Liver (tissue), 9 donors: ENCODE data around the gene SPRN. TPM values are rescaled to one million over a fixed set of nuclear protein-coding genes. Genes with fewer than 3 reads are reported as not detected.
A peak's percentile ranks its signal among the peaks of the same experiment; 100 is the strongest.

Source experiments
- DNase-seq: peaks from one replicate; pipeline ENCODE4 v3.0.0-alpha.2; 2017; ENCODE audit warnings: low spot score
- H3K27ac ChIP-seq, 2 donors: one replicate each; pipeline ENCODE4 v1.7.0; 2013; ENCODE audit warnings: inconsistent platforms in 2 of 2, low read length in 2 of 2, control low read depth in 1 of 2, low read depth in 1 of 2, mild to moderate bottlenecking in 1 of 2
- H3K27me3 ChIP-seq, 4 donors: one replicate each; pipeline versions ENCODE4 v1.6.1 to v1.7.0; 2013; ENCODE audit warnings: low read length in 3 of 4, inconsistent platforms in 1 of 4, mild to moderate bottlenecking in 1 of 4, moderate library complexity in 1 of 4; ENCODE audit not compliant: control insufficient read depth in 4 of 4, insufficient read depth in 4 of 4
- H3K36me3 ChIP-seq, 4 donors: one replicate each; pipeline versions ENCODE4 v1.6.1 to v1.7.0; 2013; ENCODE audit warnings: low read length in 3 of 4, mild to moderate bottlenecking in 3 of 4, low read depth in 1 of 4, moderate library complexity in 1 of 4; ENCODE audit not compliant: control insufficient read depth in 4 of 4, insufficient read depth in 3 of 4
- H3K4me1 ChIP-seq, 4 donors: one replicate each; pipeline versions ENCODE4 v1.6.1 to v1.7.0; 2013; ENCODE audit warnings: low read length in 3 of 4, mild to moderate bottlenecking in 3 of 4, moderate library complexity in 1 of 4; ENCODE audit not compliant: control insufficient read depth in 4 of 4, insufficient read depth in 4 of 4
- H3K4me3 ChIP-seq, 3 donors: one replicate each; pipeline versions ENCODE4 v1.6.1 to v1.7.0; 2013; ENCODE audit warnings: low read length in 3 of 3, control low read depth in 1 of 3, low read depth in 1 of 3, mild to moderate bottlenecking in 1 of 3
- H3K9ac ChIP-seq, 2 donors: one replicate each; pipeline ENCODE4 v1.7.0; 2013; ENCODE audit warnings: low read length in 2 of 2, mild to moderate bottlenecking in 2 of 2, moderate library complexity in 2 of 2, control low read depth in 1 of 2, low read depth in 1 of 2
- H3K9me3 ChIP-seq, 4 donors: one replicate each; pipeline versions ENCODE4 v1.6.1 to v1.7.0; 2013; ENCODE audit warnings: low read length in 3 of 4; ENCODE audit not compliant: control insufficient read depth in 4 of 4
- EGR1 ChIP-seq, 2 donors: IDR thresholded peaks; 2 replicates each; pipeline ENCODE4 v1.6.1; 2016 to 2018; ENCODE audit warnings: antibody characterized with exemption in 2 of 2, low read depth in 2 of 2
- FOXA1 ChIP-seq: IDR thresholded peaks from 2 replicates; pipeline ENCODE4 v1.6.1; 2016; ENCODE audit warnings: antibody characterized with exemption
- FOXA2 ChIP-seq: IDR thresholded peaks from 2 replicates; pipeline ENCODE4 v1.6.1; 2016; ENCODE audit warnings: antibody characterized with exemption
- GABPA ChIP-seq, 2 donors: IDR thresholded peaks in 1 of 2; conservative IDR thresholded peaks in 1 of 2; 2 replicates each; pipeline ENCODE4 v1.6.1; 2016; ENCODE audit warnings: antibody characterized with exemption in 2 of 2, mild to moderate bottlenecking in 1 of 2, moderate library complexity in 1 of 2
- HNF4A ChIP-seq, 2 donors: conservative IDR thresholded peaks; 2 replicates each; pipeline ENCODE4 v1.6.1; 2016; ENCODE audit warnings: antibody characterized with exemption in 2 of 2, mild to moderate bottlenecking in 2 of 2
- HNF4G ChIP-seq: IDR thresholded peaks from 2 replicates; pipeline ENCODE4 v1.6.1; 2016; ENCODE audit warnings: antibody characterized with exemption
- JUND ChIP-seq, 2 donors: IDR thresholded peaks; 2 replicates each; pipeline ENCODE4 v1.6.1; 2016; ENCODE audit warnings: antibody characterized with exemption in 2 of 2
- NR2F2 ChIP-seq: IDR thresholded peaks from 2 replicates; pipeline ENCODE4 v1.6.1; 2016; ENCODE audit warnings: antibody characterized with exemption
- RAD21 ChIP-seq, 2 donors: IDR thresholded peaks; 2 replicates each; pipeline ENCODE4 v1.6.1; 2016; ENCODE audit warnings: antibody characterized with exemption in 2 of 2, mild to moderate bottlenecking in 2 of 2
- REST ChIP-seq: IDR thresholded peaks from 2 replicates; pipeline ENCODE4 v1.6.1; 2016; ENCODE audit warnings: antibody characterized with exemption, mild to moderate bottlenecking
- RXRA ChIP-seq, 2 donors: IDR thresholded peaks; 2 replicates each; pipeline ENCODE4 v1.6.1; 2017 to 2018; ENCODE audit warnings: antibody characterized with exemption in 2 of 2, mild to moderate bottlenecking in 1 of 2
- SP1 ChIP-seq: IDR thresholded peaks from 2 replicates; pipeline ENCODE4 v1.6.1; 2018; ENCODE audit warnings: antibody characterized with exemption, mild to moderate bottlenecking
- TAF1 ChIP-seq: conservative IDR thresholded peaks from 2 replicates; pipeline ENCODE4 v1.6.1; 2016; ENCODE audit warnings: antibody characterized with exemption, mild to moderate bottlenecking
- YY1 ChIP-seq: IDR thresholded peaks from 2 replicates; pipeline ENCODE4 v1.6.1; 2016; ENCODE audit warnings: antibody characterized with exemption, mild to moderate bottlenecking
- ZBTB33 ChIP-seq: IDR thresholded peaks from 2 replicates; pipeline ENCODE4 v1.6.1; 2016; ENCODE audit warnings: antibody characterized with exemption
- WGBS: extraction: QIAGEN DNeasy Blood & Tissue Kit; methylation state at CpG from one replicate; pipeline ENCODE4 v1.1.7; 2013; 5-methylcytosine and 5-hydroxymethylcytosine counted together
- polyA plus RNA-seq, 2 donors: library from polyadenylated mRNA; stranded (reverse) in 1 of 2; unstranded in 1 of 2; fragments of 200-250 nt in 1 of 2; fragments of >200 nt in 1 of 2; fragmentation: Nextera tagmentation in 1 of 2; extraction: Ambion mirVana in 1 of 2; gene quantifications; one replicate each; pipeline versions ENCODE4 v1.2.1 to v1.2.3, GENCODE V29; 2013 to 2015
- total RNA-seq, 2 donors: library from RNA; depleted of rRNA; stranded (reverse); fragments of >200 nt; gene quantifications; one replicate each; pipeline ENCODE4 v1.2.3, GENCODE V29; 2014
- TF ChIP-seq, protein P1 (sequence below): IDR thresholded peaks from 2 replicates; pipeline ENCODE4 v1.6.1; 2016; ENCODE audit warnings: antibody characterized with exemption
- TF ChIP-seq, protein P2 (sequence below): fragments of 150-350 bp; IDR thresholded peaks from 2 replicates; pipeline ENCODE4 v1.5.1; 2017; ENCODE audit warnings: improper control_type of control experiment, low read depth, low read length; ENCODE audit not compliant: missing input control
- TF ChIP-seq, protein P3 (sequence below): IDR thresholded peaks from 2 replicates; pipeline ENCODE4 v1.6.1; 2016; ENCODE audit warnings: antibody characterized with exemption
- donor health status: healthy.
- donor health status: healthy.
- donor health status: healthy.
- donor health status: healthy.
- donor health status: healthy.

SPRN gene
- total and polyA plus RNA-seq, 4 donors: 1.3 to 36.4 TPM; not detected in 2

- Histone ChIP-seq H3K27ac (peak within 1 kb of the TSS; percentile 81 to 84), H3K4me1 (peaks cover 15 to 61% (median 40%) of the 10 kb centered on the region in 4 donors)
- DNase-seq: peak; percentile 95
These were observed 51.0 kb downstream of the SPRN start, which contains the start of gene ECHS1 for GRCh38 chr10:133373174-133374090. Gene ECHS1 (minus strand): TSS chr10:133373354. CDS start chr10:133373333, 21 bp downstream.

More at GRCh38 chr10:133373174-133374090, 51.0 kb downstream of the SPRN start, which contains the start of gene ECHS1:
- TF ChIP-seq REST (no peak), EGR1 (IDR thresholded peaks at IDR 0.05; ENCODE audit: low read depth in 2 of 2) (peak; percentile 13 to 24), GABPA (IDR thresholded peaks at IDR 0.05 in 1 of 2, conservative IDR thresholded peaks at IDR 0.05 in 1 of 2) (no peak), FOXA1 (no peak), YY1 (peak; percentile 76), HNF4A (conservative IDR thresholded peaks at IDR 0.05) (peak in 1 of 2 donors; percentile 25), RAD21 (IDR thresholded peaks at IDR 0.05) (no peak), ZBTB33 (peak; percentile 98), TAF1 (no peak), RXRA (IDR thresholded peaks at IDR 0.05) (no peak), SP1 (peak; percentile 38), NR2F2 (no peak), HNF4G (no peak), JUND (IDR thresholded peaks at IDR 0.05) (no peak), FOXA2 (no peak)
- TF ChIP-seq, protein P1, sequence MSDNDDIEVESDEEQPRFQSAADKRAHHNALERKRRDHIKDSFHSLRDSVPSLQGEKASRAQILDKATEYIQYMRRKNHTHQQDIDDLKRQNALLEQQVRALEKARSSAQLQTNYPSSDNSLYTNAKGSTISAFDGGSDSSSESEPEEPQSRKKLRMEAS: no peak
- TF ChIP-seq, protein P2, sequence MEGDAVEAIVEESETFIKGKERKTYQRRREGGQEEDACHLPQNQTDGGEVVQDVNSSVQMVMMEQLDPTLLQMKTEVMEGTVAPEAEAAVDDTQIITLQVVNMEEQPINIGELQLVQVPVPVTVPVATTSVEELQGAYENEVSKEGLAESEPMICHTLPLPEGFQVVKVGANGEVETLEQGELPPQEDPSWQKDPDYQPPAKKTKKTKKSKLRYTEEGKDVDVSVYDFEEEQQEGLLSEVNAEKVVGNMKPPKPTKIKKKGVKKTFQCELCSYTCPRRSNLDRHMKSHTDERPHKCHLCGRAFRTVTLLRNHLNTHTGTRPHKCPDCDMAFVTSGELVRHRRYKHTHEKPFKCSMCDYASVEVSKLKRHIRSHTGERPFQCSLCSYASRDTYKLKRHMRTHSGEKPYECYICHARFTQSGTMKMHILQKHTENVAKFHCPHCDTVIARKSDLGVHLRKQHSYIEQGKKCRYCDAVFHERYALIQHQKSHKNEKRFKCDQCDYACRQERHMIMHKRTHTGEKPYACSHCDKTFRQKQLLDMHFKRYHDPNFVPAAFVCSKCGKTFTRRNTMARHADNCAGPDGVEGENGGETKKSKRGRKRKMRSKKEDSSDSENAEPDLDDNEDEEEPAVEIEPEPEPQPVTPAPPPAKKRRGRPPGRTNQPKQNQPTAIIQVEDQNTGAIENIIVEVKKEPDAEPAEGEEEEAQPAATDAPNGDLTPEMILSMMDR: no peak
- TF ChIP-seq, protein P3, sequence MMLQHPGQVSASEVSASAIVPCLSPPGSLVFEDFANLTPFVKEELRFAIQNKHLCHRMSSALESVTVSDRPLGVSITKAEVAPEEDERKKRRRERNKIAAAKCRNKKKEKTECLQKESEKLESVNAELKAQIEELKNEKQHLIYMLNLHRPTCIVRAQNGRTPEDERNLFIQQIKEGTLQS: no peak
- peak within 1 kb of the TSS; percentile 11 to 60 for H3K9ac ChIP-seq
- peaks cover 11 to 20% (median 18%) of the 10 kb centered on the region in 4 donors for H3K36me3 ChIP-seq
- H3K27me3 ChIP-seq: no peaks in the 10 kb centered on the region
- H3K4me3 ChIP-seq: peak within 1 kb of the TSS; percentile 63 to 92 (median 72)
- H3K9me3 ChIP-seq: no peaks in the 10 kb centered on the region
- under 1% methylated on average over 89 of the region's 89 CpGs for WGBS
